WTC11 (cell line): Measurements from ENCODE around the gene FAM20A. TPM values are rescaled to one million over a fixed set of nuclear protein-coding genes. Genes with fewer than 3 reads are reported as not detected.

ENCODE experiments used
- ATAC-seq: fragments of 200-7000 bp; cut with Tn5 transposase; 2 replicates; pipeline ENCODE4 v1.10.0; 2021; ENCODE audit warnings: mild to moderate bottlenecking, moderate library complexity
- CTCF ChIA-PET: fragments of 300-600 bp; sonication (Branson Sonifier 250); formaldehyde crosslinking; loops from one replicate; lab custom pipeline; 2021; ENCODE audit warnings: antibody characterized with exemption; lab: Charles Lee
- POLR2A ChIA-PET: fragments of 350-600 bp; sonication (Branson Sonifier 250); formaldehyde crosslinking; loops from one replicate; lab custom pipeline; 2021; ENCODE audit warnings: antibody characterized with exemption; lab: Charles Lee
- DNase-seq: peaks from one replicate; pipeline ENCODE4 v3.0.0; 2021; ENCODE audit warnings: low spot score
- H3K27ac Mint-ChIP-seq: 2 replicates; pipeline ENCODE4 v1.8.0; 2021; ENCODE audit warnings: mixed read lengths
- H3K27me3 Mint-ChIP-seq: 2 replicates; pipeline ENCODE4 v1.8.0; 2021; ENCODE audit warnings: low read depth, mild to moderate bottlenecking, moderate library complexity, mixed read lengths
- H3K36me3 Mint-ChIP-seq: 2 replicates; pipeline ENCODE4 v1.8.0; 2021; ENCODE audit warnings: mixed read lengths
- H3K4me1 Mint-ChIP-seq: 2 replicates; pipeline ENCODE4 v1.8.0; 2022; ENCODE audit warnings: mixed read lengths
- H3K4me3 Mint-ChIP-seq: 2 replicates; pipeline ENCODE4 v1.8.0; 2021; ENCODE audit warnings: mild to moderate bottlenecking, moderate library complexity, mixed read lengths
- H3K9me3 Mint-ChIP-seq: 2 replicates; pipeline ENCODE4 v1.8.0; 2021; ENCODE audit warnings: mixed read lengths
- ELF4 ChIP-seq: sonication (generic); formaldehyde crosslinking; IDR thresholded peaks from 2 replicates; pipeline ENCODE4 v1.8.1; 2022; ENCODE audit warnings: low read depth, mild to moderate bottlenecking, moderate library complexity, missing genetic modification reagents
- FOXJ3 ChIP-seq: sonication (generic); formaldehyde crosslinking; IDR thresholded peaks from 2 replicates; pipeline ENCODE4 v1.9.0; 2021; ENCODE audit warnings: missing genetic modification reagents, mild to moderate bottlenecking, borderline replicate concordance
- GABPB1 ChIP-seq: sonication (generic); formaldehyde crosslinking; IDR thresholded peaks from 2 replicates; pipeline ENCODE4 v1.8.1; 2023; ENCODE audit warnings: mild to moderate bottlenecking, missing genetic modification reagents
- MYBL2 ChIP-seq: sonication (generic); formaldehyde crosslinking; IDR thresholded peaks from 2 replicates; pipeline ENCODE4 v1.8.1; 2023; ENCODE audit warnings: mild to moderate bottlenecking, moderate library complexity, missing genetic modification reagents
- NFATC4 ChIP-seq: fragments of 250-450 bp; sonication (Bioruptor Pico); IDR thresholded peaks from 2 replicates; pipeline ENCODE4 v1.9.0; 2021; ENCODE audit warnings: mild to moderate bottlenecking
- NFYB ChIP-seq: sonication (generic); formaldehyde crosslinking; conservative IDR thresholded peaks from 2 replicates; pipeline ENCODE4 v1.8.0; 2022; ENCODE audit warnings: low read depth, missing genetic modification reagents
- PRRX2 ChIP-seq: fragments of 250-450 bp; sonication (Bioruptor Pico); IDR thresholded peaks from 2 replicates; pipeline ENCODE4 v1.8.0; 2021; ENCODE audit warnings: mild to moderate bottlenecking
- RELA ChIP-seq: sonication (generic); formaldehyde crosslinking; IDR thresholded peaks from 2 replicates; pipeline ENCODE4 v1.8.1; 2022; ENCODE audit warnings: missing genetic modification reagents, mild to moderate bottlenecking, borderline replicate concordance
- ZNF263 ChIP-seq: sonication (generic); formaldehyde crosslinking; IDR thresholded peaks from 2 replicates; pipeline ENCODE4 v1.8.1; 2022; ENCODE audit warnings: low read depth, mild to moderate bottlenecking, moderate library complexity, missing genetic modification reagents
- ZNF396 ChIP-seq: fragments of 250-450 bp; sonication (Bioruptor Pico); IDR thresholded peaks from 2 replicates; pipeline ENCODE4 v1.8.0; 2021; ENCODE audit warnings: mild to moderate bottlenecking, moderate library complexity, borderline replicate concordance
- ZNF423 ChIP-seq: fragments of 250-450 bp; sonication (Bioruptor Pico); IDR thresholded peaks from 2 replicates; pipeline ENCODE4 v2.1.2; 2022; ENCODE audit warnings: mild to moderate bottlenecking, moderate library complexity
- total RNA-seq: library from RNA; stranded (reverse); gene quantifications from 3 replicates; pipeline ENCODE4 v1.2.3, GENCODE V29; 2021
- TF ChIP-seq, protein P1 (sequence below): sonication (generic); formaldehyde crosslinking; IDR thresholded peaks from 2 replicates; pipeline ENCODE4 v1.8.1; 2022; ENCODE audit warnings: mild to moderate bottlenecking, moderate library complexity, missing genetic modification reagents
- TF ChIP-seq, protein P2 (sequence below): sonication (generic); formaldehyde crosslinking; IDR thresholded peaks from 2 replicates; pipeline ENCODE4 v1.8.0; 2022; ENCODE audit warnings: missing genetic modification reagents
- TF ChIP-seq, protein P3 (sequence below): fragments of 250-450 bp; sonication (Bioruptor Pico); IDR thresholded peaks from 2 replicates; pipeline ENCODE4 v1.9.0; 2021; ENCODE audit warnings: mild to moderate bottlenecking
- TF ChIP-seq, protein P4 (sequence below): fragments of 200-600 bp; IDR thresholded peaks from 2 replicates; pipeline ENCODE4 v1.8.0; 2022; ENCODE audit warnings: antibody characterized with exemption
- TF ChIP-seq, protein P5 (sequence below): sonication (generic); formaldehyde crosslinking; conservative IDR thresholded peaks from 2 replicates; pipeline ENCODE4 v1.8.1; 2022; ENCODE audit warnings: mild to moderate bottlenecking, missing genetic modification reagents
- TF ChIP-seq, protein P6 (sequence below): sonication (generic); formaldehyde crosslinking; IDR thresholded peaks from 2 replicates; pipeline ENCODE4 v1.8.0; 2022; ENCODE audit warnings: mild to moderate bottlenecking, missing genetic modification reagents

Gene FAM20A
- total RNA-seq, 1 experiment from 2014 or later = 5.8 TPM

DNA sequence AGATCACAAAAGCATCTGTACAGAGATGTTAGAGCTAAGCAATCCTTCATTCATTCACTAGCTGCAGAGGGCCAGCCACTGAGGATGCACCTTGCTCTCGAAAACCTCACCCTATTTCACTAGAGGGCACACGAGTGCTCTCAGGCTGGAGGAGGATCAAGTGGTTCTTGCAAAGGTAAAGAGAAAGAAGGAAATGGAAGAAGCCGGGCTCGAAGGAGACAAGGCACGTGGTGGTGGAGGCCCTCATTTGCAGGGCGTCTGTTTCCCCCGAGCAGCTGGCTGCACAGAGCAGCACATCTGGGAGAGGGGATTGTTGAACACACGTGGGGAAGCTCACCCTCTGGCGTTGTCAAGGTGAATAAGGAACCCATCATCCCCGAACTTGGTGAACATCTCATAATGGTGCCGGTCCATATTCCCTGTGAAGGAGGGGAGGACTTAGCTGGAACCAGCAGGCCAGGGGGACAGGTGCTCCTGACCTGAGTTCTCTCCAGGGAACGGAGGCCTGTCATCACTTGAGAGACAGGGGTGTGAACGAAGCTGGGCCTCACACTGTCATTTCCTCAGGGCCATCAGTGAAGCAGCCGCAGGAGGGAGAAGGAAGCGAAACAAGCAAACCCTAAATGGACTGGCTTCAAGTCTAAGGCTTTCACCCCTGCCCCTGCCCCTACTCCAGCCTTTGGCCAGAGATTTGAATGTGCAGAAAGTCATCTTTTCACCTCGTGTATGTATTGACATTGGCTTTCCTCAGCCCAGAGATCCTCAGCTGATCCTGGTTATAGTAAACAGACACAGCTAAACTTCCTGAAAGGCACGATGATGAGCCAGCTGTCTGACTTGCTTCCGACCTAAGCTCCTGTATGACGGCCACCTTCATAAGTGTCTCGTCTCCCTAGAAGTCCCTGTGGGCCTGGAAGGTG lies 61.4 kb downstream of the FAM20A start:
- peaks cover 35% of the 10 kb centered on the region for H3K36me3 Mint-ChIP-seq
- H3K27ac Mint-ChIP-seq = no peak overlapping the region
- no peaks in the 10 kb centered on the region for H3K27me3 Mint-ChIP-seq
- ChIA-PET CTCF (interaction anchor here (1.0 to 1.7 kb wide), 4 partner anchors 33 to 74 kb away, joined by 3 to 19 read pairs (median 4); no protein-coding TSS in a partner anchor), POLR2A (no interaction called here)
- H3K9me3 Mint-ChIP-seq = no peaks in the 10 kb centered on the region
- H3K4me1 Mint-ChIP-seq = no peaks in the 10 kb centered on the region
- DNase-seq (no peak), ATAC-seq (peak; percentile 81)
- TF ChIP-seq, protein P1, sequence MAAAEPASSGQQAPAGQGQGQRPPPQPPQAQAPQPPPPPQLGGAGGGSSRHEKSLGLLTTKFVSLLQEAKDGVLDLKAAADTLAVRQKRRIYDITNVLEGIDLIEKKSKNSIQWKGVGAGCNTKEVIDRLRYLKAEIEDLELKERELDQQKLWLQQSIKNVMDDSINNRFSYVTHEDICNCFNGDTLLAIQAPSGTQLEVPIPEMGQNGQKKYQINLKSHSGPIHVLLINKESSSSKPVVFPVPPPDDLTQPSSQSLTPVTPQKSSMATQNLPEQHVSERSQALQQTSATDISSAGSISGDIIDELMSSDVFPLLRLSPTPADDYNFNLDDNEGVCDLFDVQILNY (CRISPR knock-in tag) = no peak
- TF ChIP-seq NFATC4 (CRISPR knock-in tag) (no peak), ZNF423 (CRISPR knock-in tag) (no peak), FOXJ3 (CRISPR knock-in tag) (no peak), GABPB1 (CRISPR knock-in tag) (no peak; the same call in 1 of the 2 replicates), MYBL2 (CRISPR knock-in tag) (no peak), ELF4 (CRISPR knock-in tag) (no peak), NFYB (CRISPR knock-in tag) (no peak), ZNF263 (CRISPR knock-in tag) (no peak), RELA (CRISPR knock-in tag) (no peak), ZNF396 (no peak), PRRX2 (no peak)
- TF ChIP-seq, protein P2, sequence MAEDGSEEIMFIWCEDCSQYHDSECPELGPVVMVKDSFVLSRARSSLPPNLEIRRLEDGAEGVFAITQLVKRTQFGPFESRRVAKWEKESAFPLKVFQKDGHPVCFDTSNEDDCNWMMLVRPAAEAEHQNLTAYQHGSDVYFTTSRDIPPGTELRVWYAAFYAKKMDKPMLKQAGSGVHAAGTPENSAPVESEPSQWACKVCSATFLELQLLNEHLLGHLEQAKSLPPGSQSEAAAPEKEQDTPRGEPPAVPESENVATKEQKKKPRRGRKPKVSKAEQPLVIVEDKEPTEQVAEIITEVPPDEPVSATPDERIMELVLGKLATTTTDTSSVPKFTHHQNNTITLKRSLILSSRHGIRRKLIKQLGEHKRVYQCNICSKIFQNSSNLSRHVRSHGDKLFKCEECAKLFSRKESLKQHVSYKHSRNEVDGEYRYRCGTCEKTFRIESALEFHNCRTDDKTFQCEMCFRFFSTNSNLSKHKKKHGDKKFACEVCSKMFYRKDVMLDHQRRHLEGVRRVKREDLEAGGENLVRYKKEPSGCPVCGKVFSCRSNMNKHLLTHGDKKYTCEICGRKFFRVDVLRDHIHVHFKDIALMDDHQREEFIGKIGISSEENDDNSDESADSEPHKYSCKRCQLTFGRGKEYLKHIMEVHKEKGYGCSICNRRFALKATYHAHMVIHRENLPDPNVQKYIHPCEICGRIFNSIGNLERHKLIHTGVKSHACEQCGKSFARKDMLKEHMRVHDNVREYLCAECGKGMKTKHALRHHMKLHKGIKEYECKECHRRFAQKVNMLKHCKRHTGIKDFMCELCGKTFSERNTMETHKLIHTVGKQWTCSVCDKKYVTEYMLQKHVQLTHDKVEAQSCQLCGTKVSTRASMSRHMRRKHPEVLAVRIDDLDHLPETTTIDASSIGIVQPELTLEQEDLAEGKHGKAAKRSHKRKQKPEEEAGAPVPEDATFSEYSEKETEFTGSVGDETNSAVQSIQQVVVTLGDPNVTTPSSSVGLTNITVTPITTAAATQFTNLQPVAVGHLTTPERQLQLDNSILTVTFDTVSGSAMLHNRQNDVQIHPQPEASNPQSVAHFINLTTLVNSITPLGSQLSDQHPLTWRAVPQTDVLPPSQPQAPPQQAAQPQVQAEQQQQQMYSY = no peak
- TF ChIP-seq, protein P3, sequence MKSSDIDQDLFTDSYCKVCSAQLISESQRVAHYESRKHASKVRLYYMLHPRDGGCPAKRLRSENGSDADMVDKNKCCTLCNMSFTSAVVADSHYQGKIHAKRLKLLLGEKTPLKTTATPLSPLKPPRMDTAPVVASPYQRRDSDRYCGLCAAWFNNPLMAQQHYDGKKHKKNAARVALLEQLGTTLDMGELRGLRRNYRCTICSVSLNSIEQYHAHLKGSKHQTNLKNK (CRISPR knock-in tag) = no peak
- TF ChIP-seq, protein P4, sequence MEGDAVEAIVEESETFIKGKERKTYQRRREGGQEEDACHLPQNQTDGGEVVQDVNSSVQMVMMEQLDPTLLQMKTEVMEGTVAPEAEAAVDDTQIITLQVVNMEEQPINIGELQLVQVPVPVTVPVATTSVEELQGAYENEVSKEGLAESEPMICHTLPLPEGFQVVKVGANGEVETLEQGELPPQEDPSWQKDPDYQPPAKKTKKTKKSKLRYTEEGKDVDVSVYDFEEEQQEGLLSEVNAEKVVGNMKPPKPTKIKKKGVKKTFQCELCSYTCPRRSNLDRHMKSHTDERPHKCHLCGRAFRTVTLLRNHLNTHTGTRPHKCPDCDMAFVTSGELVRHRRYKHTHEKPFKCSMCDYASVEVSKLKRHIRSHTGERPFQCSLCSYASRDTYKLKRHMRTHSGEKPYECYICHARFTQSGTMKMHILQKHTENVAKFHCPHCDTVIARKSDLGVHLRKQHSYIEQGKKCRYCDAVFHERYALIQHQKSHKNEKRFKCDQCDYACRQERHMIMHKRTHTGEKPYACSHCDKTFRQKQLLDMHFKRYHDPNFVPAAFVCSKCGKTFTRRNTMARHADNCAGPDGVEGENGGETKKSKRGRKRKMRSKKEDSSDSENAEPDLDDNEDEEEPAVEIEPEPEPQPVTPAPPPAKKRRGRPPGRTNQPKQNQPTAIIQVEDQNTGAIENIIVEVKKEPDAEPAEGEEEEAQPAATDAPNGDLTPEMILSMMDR = no peak
- TF ChIP-seq, protein P5, sequence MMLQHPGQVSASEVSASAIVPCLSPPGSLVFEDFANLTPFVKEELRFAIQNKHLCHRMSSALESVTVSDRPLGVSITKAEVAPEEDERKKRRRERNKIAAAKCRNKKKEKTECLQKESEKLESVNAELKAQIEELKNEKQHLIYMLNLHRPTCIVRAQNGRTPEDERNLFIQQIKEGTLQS (CRISPR knock-in tag) = no peak
- TF ChIP-seq, protein P6, sequence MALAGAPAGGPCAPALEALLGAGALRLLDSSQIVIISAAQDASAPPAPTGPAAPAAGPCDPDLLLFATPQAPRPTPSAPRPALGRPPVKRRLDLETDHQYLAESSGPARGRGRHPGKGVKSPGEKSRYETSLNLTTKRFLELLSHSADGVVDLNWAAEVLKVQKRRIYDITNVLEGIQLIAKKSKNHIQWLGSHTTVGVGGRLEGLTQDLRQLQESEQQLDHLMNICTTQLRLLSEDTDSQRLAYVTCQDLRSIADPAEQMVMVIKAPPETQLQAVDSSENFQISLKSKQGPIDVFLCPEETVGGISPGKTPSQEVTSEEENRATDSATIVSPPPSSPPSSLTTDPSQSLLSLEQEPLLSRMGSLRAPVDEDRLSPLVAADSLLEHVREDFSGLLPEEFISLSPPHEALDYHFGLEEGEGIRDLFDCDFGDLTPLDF (CRISPR knock-in tag) = no peak
- no peak overlapping the region for H3K4me3 Mint-ChIP-seq
